IMR-90 (cell line): ENCODE measurements around the gene ITPR3.

ENCODE experiments used
- CEBPB ChIP-seq: IDR thresholded peaks from 2 replicates; pipeline ENCODE4 v1.6.1; 2012; ENCODE audit warnings: low read depth, low read length, improper control_type of control experiment
- FOS ChIP-seq: fragments of 150-350 bp; IDR thresholded peaks from 2 replicates; pipeline ENCODE4 v1.6.1; 2016; ENCODE audit warnings: low read depth, low read length
- MAFK ChIP-seq: IDR thresholded peaks from 2 replicates; pipeline ENCODE4 v1.6.1; 2012; ENCODE audit warnings: low read depth, low read length, improper control_type of control experiment
- POLR2A ChIP-seq: IDR thresholded peaks from 2 replicates; pipeline ENCODE4 v1.6.1; 2012; ENCODE audit warnings: mild to moderate bottlenecking, low read depth, low read length
- RAD21 ChIP-seq: IDR thresholded peaks from 2 replicates; pipeline ENCODE4 v1.6.1; 2012; ENCODE audit warnings: low read length, improper control_type of control experiment
- RCOR1 ChIP-seq: IDR thresholded peaks from 2 replicates; pipeline ENCODE4 v1.6.1; 2012; ENCODE audit warnings: mild to moderate bottlenecking, low read length, improper control_type of control experiment; ENCODE audit not compliant: insufficient replicate concordance
- RFX5 ChIP-seq: IDR thresholded peaks from 2 replicates; pipeline ENCODE4 v1.8.0; 2012; ENCODE audit warnings: low read depth, mild to moderate bottlenecking, low read length, moderate library complexity
- TF ChIP-seq, protein P1 (sequence below): conservative IDR thresholded peaks from 2 replicates; pipeline ENCODE4 v1.5.1; 2012; ENCODE audit warnings: mild to moderate bottlenecking, low read depth, low read length, improper control_type of control experiment
- TF ChIP-seq, protein P2 (sequence below): fragments of 150-350 bp; IDR thresholded peaks from 2 replicates; pipeline ENCODE4 v1.6.1; 2017; ENCODE audit warnings: mild to moderate bottlenecking, antibody characterized with exemption, low read length, low read depth

DNA sequence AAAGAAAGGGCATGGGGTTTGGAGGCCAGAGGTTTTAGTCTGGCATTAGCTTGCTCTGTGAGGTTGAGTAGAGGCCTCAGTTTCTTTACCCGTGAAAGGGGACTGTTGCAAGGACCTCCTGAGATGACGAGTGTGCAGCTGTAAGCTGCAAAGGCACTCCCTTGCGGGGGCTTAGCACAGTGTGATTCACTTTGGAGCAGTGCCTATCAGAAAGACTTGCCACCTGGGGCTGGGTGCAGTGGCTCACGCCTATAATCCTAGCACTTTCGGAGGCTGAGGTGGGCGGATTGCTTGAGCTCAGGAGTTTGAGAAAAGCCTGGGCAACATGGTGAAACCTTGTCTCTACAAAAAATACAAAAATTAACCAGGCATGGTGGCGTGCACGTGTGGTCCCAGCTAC lies 33.6 kb upstream of the ITPR3 start:
- no peak for TF ChIP-seq POLR2A
- TF ChIP-seq, protein P1, sequence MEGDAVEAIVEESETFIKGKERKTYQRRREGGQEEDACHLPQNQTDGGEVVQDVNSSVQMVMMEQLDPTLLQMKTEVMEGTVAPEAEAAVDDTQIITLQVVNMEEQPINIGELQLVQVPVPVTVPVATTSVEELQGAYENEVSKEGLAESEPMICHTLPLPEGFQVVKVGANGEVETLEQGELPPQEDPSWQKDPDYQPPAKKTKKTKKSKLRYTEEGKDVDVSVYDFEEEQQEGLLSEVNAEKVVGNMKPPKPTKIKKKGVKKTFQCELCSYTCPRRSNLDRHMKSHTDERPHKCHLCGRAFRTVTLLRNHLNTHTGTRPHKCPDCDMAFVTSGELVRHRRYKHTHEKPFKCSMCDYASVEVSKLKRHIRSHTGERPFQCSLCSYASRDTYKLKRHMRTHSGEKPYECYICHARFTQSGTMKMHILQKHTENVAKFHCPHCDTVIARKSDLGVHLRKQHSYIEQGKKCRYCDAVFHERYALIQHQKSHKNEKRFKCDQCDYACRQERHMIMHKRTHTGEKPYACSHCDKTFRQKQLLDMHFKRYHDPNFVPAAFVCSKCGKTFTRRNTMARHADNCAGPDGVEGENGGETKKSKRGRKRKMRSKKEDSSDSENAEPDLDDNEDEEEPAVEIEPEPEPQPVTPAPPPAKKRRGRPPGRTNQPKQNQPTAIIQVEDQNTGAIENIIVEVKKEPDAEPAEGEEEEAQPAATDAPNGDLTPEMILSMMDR: no peak
- TF ChIP-seq, protein P2, sequence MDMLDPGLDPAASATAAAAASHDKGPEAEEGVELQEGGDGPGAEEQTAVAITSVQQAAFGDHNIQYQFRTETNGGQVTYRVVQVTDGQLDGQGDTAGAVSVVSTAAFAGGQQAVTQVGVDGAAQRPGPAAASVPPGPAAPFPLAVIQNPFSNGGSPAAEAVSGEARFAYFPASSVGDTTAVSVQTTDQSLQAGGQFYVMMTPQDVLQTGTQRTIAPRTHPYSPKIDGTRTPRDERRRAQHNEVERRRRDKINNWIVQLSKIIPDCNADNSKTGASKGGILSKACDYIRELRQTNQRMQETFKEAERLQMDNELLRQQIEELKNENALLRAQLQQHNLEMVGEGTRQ: no peak
- no peak for TF ChIP-seq CEBPB
- TF ChIP-seq FOS: no peak
- TF ChIP-seq RCOR1: no peak
- no peak for TF ChIP-seq MAFK
- no peak for TF ChIP-seq RFX5
- no peak for TF ChIP-seq RAD21
